ENCODE measurements around the gene NUCB2.

The NUCB2 gene

GRCh38 chr11:17272801-17273200 lies 3.7 kb upstream of the NUCB2 start:
- no peak for DNase-seq

GRCh38 chr11:17273211-17273610 lies 3.3 kb upstream of the NUCB2 start:
- DNase-seq, result no peak

- DNase-seq, result peak; percentile 5
Measured at GRCh38 chr11:17273668-17274282, 2.8 kb upstream of the NUCB2 start.

GRCh38 chr11:17275400-17276235 lies 921 bp upstream of the NUCB2 start:
- DNase-seq, result no peak

GRCh38 chr11:17277024-17277584 lies 565 bp downstream of the NUCB2 start:
- DNase-seq, result peak; percentile 48

- DNase-seq, result no peak
Measured at GRCh38 chr11:17280494-17281127, 4.1 kb downstream of the NUCB2 start.

GRCh38 chr11:17286332-17286731 lies 9.8 kb downstream of the NUCB2 start:
- no peak for DNase-seq

- DNase-seq, result no peak
Measured at GRCh38 chr11:17287058-17287457, 10.5 kb downstream of the NUCB2 start.

- DNase-seq, result no peak
Measured at GRCh38 chr11:17291710-17292109, 15.2 kb downstream of the NUCB2 start.

GRCh38 chr11:17293311-17293710 lies 16.8 kb downstream of the NUCB2 start:
- DNase-seq, result no peak

GRCh38 chr11:17294033-17294432 lies 17.5 kb downstream of the NUCB2 start:
- DNase-seq, result no peak

GRCh38 chr11:17296852-17297559 lies 20.5 kb downstream of the NUCB2 start:
- DNase-seq, result no peak

- no peak for DNase-seq
Measured at GRCh38 chr11:17298302-17298701, 21.8 kb downstream of the NUCB2 start.

GRCh38 chr11:17300372-17300771 lies 23.8 kb downstream of the NUCB2 start:
- no peak for DNase-seq

GRCh38 chr11:17313349-17314231 lies 37.1 kb downstream of the NUCB2 start:
- no peak for DNase-seq

- DNase-seq, result no peak
Measured at GRCh38 chr11:17314232-17314547, 37.7 kb downstream of the NUCB2 start.

- no peak for DNase-seq
Measured at GRCh38 chr11:17314904-17315426, 38.4 kb downstream of the NUCB2 start.

GRCh38 chr11:17328871-17329494 lies 52.4 kb downstream of the NUCB2 start:
- DNase-seq, result no peak

- no peak for DNase-seq
Measured at GRCh38 chr11:17331669-17332068, 55.1 kb downstream of the NUCB2 start.

- DNase-seq, result no peak
Measured at GRCh38 chr11:17333799-17334586, 57.5 kb downstream of the NUCB2 start.

- no peak for DNase-seq
Measured at GRCh38 chr11:17343257-17343656, 66.7 kb downstream of the NUCB2 start.

Measured in GDM1 (cell line).